Loucy (cell line): ENCODE data around the gene GCFC2.

Experiments used
- CTCF ChIP-seq: fragments of 200-600 bp; sonication (generic); conservative IDR thresholded peaks from 2 replicates; pipeline ENCODE4 v1.5.1; 2014; ENCODE audit warnings: mild to moderate bottlenecking, antibody characterized with exemption, low read length
- EZH2phosphoT487 ChIP-seq: fragments of 200-600 bp; IDR thresholded peaks from 2 replicates; pipeline ENCODE4 v1.6.1; 2018; ENCODE audit warnings: antibody characterized with exemption, mild to moderate bottlenecking, moderate library complexity, borderline replicate concordance

DNA sequence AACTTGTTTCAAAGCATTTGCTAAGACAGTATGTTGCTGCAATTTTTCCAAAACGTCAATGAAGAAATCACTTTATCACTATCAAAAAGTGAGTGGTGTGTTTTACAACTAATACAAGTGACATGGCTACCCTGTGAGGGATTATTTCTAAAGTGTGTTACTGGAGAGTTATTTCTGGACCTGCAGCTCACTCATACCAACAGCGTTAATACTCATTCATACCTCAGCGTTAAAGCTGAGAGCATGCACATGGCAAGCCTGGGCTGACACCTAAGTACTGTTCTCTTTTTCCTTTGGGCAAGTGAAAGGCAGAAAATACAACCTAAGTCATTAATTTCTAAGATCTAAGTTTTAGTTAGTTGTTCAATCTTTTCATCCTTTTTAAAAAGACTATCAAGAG lies 77.1 kb downstream of the GCFC2 start:
- TF ChIP-seq CTCF (no peak), EZH2phosphoT487 (no peak)
